ENCODE results near the gene SPDL1. TPM values are rescaled to one million over a fixed set of nuclear protein-coding genes. Genes with fewer than 3 reads are reported as not detected.

The SPDL1 gene, protein sequence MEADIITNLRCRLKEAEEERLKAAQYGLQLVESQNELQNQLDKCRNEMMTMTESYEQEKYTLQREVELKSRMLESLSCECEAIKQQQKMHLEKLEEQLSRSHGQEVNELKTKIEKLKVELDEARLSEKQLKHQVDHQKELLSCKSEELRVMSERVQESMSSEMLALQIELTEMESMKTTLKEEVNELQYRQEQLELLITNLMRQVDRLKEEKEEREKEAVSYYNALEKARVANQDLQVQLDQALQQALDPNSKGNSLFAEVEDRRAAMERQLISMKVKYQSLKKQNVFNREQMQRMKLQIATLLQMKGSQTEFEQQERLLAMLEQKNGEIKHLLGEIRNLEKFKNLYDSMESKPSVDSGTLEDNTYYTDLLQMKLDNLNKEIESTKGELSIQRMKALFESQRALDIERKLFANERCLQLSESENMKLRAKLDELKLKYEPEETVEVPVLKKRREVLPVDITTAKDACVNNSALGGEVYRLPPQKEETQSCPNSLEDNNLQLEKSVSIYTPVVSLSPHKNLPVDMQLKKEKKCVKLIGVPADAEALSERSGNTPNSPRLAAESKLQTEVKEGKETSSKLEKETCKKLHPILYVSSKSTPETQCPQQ
- total RNA-seq, result 1 to 10 TPM; 3.8 to 7.1 TPM
- long read RNA-seq, transcript SPDL1-201 (12 exons, 2,668 nt), result major isoform, 7 of 10 reads
- long read RNA-seq, partial matches to known transcripts, result 1 of 10 reads
- long read RNA-seq, other reads (novel, unspliced or antisense), result 2 of 10 reads

DNA sequence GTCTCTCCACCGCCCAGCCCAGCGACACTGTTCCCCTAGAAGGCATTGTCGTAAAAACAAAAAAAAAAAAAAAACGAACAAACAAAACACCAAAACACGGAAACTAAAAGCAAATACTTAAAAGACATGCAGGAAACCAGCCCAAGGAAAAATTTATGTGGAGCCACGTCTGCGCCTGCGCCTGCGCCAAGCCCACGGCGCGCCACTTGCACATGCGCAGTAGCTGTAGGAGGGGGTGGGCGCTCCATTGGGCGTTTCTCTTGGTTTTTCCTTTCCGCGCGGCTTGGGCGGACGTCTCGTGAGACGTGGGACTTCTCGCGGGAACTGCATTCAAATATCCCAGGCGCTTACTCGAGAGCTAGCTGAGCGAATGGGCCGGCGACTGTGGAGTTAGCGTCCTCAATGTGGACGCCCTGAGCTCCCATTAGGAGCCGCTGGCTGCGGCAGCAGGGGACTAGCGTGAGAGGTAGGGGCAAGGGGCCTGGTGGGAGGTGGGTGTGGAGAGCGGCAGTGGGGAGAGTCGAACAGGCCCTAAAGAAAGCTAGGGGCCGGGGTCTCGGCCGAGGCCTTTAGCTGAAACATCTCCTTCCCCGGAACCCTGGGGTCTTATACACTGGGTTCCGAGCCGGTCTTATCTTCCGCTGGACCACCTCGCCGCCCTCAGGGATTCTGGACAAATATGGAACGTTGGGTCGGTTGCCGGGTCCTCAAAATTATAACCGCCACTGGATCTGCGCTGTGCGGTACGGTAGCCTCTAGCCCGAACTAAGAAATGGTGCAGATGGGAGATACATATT, at the start of gene SPDL1:
SPDL1 (plus strand) TSS at position 350 of the 797 bp plus-strand sequence. CDS start 4,644 bp downstream, outside the sequence.
- intact Hi-C loops (cut with DNase I, micrococcal nuclease), result loop anchor here in 1 of 2 donors (5.0 kb wide), 1 partner anchor 901 kb away; no protein-coding TSS in a partner anchor
- peak; percentile 98 for ATAC-seq
- peak; percentile 95 to 97 for DNase-seq

DNA sequence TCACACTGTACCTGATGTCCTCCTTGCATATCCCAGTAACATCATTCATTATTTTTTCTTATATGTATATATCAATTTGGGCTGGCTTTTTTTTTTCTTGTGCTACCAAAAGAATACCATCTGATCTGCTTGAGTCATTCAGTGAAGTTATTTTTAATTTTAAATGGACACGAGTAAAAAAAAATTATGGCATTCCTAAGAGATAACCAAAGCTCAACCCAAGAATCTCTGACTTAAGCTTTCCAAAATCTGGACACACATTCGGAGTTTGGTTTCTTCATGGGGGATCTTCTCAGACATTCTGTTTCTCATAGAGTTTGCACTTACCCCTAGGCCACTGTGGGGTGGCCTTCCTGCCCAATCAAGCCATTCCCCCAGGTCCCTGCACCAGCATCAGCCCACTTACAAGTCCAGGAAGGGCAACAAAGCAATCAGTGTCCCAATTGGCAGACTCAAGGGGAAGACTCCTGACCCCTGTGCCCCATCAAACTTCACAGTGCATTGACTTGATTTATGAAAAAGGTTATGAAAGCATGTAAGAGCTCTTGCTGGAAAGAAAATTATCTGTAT, 49.2 kb upstream of the SPDL1 start:
- intact Hi-C loops (cut with DNase I, micrococcal nuclease), result no loop called here
- no peak for ATAC-seq
- no peak for DNase-seq

DNA sequence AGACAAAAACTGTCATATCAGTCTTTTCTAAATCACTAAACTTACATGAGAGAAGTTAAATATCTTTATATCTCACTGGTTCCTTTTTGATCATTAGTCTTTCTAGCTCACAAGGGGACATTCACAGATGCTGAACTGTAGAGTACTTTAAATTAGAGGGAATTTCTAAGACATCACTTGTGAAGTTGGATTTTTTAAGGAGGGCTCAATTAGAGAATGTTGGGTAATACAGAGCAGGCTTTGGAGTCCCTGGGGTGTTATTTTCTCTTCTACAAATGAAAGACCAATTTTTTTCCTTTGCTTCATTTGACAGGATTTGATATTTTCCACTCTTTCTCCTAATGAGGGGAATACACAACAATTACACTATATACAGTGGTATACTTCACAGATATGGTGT, 48.6 kb upstream of the SPDL1 start:
- intact Hi-C loops (cut with DNase I, micrococcal nuclease), result no loop called here

DNA sequence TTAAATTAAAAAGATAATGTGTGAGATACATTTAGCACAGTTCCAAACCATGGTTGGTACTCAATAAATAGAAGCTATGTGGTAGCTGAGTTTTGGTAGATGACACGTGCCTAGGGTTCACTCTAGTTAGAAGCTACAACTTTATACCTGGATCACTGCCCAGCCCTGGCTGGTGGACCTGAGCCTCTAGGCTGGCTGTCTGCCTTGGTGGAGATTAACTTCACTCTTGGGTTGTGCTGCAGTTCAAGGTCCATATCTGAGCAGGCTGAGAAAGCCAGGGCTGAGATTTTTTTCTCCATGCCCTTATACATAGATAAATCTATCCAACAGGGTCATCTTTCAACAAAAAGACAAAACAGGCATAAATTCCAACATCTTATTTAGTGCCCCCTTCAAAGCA, 44.6 kb upstream of the SPDL1 start:
- DNase-seq (no peak), ATAC-seq (no peak)

More for the DNA sequence above, 48.6 kb upstream of the SPDL1 start:
- DNase-seq (no peak), ATAC-seq (no peak)

DNA sequence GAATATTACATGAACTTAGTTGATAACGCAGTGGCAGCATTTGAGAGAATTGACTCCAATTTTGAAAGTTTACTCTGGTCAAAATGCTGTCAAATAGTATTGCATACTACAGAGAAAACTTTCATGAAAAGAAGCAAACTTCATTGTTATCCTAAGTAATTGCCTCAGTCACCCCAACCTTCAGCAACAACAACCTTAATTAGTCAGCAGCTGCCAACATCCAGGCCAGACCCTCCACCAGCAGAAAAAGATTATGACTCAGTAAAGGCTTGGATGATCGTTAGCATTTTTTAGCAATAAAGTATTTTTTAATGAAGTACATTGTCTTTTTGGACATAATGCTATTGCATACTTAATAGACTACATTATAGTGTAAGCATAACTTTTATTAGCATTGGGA, 40.8 kb upstream of the SPDL1 start:
- intact Hi-C loops (cut with DNase I, micrococcal nuclease), result no loop called here
- no peak for ATAC-seq
- no peak for DNase-seq

More for the DNA sequence above, 44.6 kb upstream of the SPDL1 start:
- intact Hi-C loops (cut with DNase I, micrococcal nuclease), result no loop called here

DNA sequence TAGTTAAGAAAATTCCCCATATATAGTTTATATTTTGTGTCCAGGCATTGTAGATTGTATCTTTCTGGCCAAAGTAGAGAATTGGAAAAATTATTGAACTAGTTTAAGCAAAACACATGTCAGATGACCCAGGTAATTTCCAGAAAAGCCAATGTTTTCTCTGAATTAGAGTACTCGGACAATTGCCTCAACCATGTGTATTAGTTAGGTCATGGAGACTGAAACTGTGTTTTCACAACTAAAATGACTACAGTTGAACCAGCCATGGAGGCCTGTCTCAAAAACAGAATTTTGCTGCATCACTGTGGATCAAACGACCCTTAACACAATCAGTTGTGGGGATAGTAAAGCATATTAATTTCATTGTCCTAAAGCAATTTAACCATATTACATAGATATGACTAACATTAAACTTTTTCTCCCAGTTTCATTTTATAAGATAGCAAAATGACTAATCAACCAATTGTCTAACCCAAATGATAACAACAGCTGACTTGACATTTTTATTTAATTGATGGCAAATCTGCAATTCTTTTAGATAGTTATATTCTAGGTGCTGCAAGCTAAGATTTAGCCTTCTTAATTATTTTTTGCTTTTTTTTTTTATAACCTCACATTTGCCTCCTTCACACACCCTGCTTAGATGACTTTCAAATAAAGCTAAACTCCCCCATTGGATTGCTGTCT, 39.2 kb upstream of the SPDL1 start:
- intact Hi-C loops (cut with DNase I, micrococcal nuclease), result no loop called here
- ATAC-seq, result no peak
- no peak for DNase-seq

DNA sequence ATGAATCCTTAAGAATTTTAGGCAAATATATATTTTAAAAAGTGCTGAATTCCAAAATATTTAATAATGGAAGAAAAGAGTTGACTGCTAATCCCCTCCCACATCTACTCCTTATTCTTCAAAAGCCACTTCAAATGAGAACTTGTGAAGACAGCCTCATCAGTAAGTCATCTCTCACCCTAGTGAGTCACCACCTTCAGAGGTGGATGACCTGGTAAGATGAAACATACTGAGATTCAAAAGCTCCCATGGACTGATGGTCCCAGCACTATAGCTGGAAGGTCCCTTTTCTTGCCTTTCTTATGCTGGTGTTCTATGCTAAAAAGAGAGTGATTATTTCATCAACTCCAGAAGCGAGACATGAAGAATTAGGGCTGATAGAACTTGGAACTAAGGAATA, 37.8 kb upstream of the SPDL1 start:
- ATAC-seq, result no peak
- intact Hi-C loops (cut with DNase I, micrococcal nuclease), result no loop called here
- DNase-seq, result no peak

DNA sequence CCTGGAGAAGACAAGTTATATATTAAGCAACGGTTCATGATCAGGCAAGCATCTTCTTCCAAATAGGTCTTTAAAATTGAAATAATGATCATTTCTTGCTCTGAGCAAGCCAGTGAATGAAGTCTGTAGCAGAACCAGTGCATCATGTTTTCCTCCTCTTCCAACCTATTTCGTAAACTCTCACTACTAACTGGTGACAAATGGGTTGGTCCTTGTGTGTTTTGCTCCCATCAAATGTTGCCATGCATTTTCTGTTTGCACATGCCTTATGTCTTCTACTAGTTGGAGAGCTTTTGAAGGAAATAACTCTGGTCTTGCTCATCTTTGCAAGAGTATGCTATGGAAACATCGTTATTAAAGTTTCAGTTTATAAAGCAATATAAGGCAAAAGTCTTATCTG, 37.2 kb upstream of the SPDL1 start:
- no peak for DNase-seq
- intact Hi-C loops (cut with DNase I, micrococcal nuclease), result no loop called here
- ATAC-seq, result no peak

DNA sequence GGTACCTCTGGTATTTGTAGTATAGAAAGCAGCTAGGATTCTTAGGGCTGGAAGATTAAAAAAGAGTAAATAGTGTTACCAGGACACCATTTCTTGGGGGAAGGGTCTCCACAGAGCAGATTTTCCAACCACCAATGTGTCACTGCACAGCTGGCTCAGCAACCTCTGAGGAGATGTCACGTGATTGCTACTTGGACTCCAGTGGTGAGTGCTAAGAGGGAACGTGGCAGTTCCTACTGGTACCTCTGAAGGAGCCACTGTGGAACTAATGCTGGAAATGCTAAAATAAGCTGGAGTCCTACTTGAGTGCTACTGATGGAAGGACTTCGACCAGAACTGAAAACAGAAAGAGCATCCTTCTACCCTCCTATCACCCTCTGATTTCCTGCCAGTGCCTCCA, 36.1 kb upstream of the SPDL1 start:
- DNase-seq (no peak), ATAC-seq (no peak)
- intact Hi-C loops (cut with DNase I, micrococcal nuclease), result no loop called here

DNA sequence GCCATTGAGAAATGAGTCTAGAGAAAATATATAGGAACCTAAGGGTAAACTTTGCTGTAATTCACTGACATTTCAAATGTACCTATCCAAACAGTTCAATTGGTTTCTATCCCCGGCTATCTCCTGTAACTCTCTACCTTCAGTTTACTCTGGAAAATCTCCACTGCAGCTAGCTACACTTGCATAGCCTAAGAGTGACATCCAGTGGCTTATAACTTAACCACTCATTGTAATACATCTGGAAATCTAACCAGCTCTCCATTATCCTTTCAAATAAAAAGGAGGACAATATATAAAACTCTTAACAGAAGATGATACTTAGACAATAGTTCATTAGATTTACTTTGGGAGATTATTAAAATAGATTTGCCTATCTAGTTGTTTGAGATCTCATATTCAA, 35.3 kb upstream of the SPDL1 start:
- ATAC-seq (no peak), DNase-seq (no peak)
- intact Hi-C loops (cut with DNase I, micrococcal nuclease), result no loop called here

DNA sequence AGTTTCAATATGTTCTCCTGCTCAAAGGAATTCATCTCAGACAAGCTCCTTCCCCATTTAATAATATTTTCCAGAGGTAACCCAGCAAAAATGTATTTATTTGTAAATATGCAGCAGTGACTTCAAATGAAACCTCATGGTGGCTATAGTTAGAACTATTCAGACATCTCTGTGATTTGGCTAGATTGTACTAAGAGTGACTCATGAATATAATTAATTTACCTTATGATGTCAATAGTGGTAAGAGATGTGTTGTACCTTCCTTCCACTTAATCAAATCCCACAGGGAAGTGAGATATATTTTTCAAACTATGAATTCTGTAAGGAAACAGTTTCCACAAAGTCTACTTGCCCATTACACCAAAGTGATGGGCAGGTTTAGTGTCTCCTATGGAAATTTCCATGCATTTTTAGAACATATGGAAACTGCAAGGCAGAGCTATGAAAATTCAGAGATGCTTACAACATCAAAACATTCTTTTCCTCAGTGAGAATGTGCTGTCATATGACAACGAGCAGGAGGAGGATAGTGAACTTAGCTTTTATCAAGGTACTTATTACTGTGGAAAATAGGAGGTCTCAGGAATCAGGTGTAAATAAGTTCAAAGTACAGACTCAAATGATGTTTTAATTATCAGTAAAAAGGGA, 34.0 kb upstream of the SPDL1 start:
- no peak for ATAC-seq
- no peak for DNase-seq
- intact Hi-C loops (cut with DNase I, micrococcal nuclease), result no loop called here

DNA sequence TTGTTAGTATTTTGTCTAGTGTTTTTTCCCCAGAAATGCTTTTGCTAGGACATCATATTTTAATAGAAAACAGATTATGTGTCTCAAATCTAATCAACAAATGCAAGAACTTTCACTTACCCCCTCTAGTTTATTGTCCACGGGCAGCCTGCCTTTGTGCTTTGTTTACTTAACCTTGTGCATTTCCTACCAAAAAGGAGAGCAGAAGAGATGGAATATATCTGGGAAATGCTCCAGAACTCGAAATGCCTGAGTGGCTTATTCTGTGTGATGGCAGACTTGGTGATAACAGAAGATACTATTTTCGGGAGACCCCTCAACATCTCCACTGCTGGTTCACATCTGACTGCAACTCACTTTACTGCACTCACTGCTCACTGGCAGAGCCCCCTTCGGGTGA, 33.3 kb upstream of the SPDL1 start:
- intact Hi-C loops (cut with DNase I, micrococcal nuclease), result no loop called here
- no peak for ATAC-seq
- no peak for DNase-seq

DNA sequence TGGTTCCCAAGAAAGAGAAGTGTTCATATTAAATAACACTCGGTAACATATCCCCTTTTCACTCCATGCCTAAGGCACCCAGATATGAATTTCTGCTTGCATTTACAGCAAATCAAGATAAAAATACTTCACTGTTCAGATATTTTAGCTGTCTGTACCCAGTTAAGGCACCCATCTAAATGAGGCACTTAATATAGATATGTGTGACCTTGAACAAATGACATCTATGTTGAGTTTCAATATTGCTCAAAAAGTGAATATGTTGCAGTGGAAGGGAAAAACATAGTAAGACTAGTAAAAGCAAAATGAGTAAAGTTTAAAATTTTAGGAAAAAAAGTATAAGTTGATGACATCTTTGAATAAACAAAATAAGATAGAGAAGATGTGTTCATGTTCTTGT, 32.4 kb upstream of the SPDL1 start:
- no peak for DNase-seq
- intact Hi-C loops (cut with DNase I, micrococcal nuclease), result no loop called here
- ATAC-seq, result no peak

DNA sequence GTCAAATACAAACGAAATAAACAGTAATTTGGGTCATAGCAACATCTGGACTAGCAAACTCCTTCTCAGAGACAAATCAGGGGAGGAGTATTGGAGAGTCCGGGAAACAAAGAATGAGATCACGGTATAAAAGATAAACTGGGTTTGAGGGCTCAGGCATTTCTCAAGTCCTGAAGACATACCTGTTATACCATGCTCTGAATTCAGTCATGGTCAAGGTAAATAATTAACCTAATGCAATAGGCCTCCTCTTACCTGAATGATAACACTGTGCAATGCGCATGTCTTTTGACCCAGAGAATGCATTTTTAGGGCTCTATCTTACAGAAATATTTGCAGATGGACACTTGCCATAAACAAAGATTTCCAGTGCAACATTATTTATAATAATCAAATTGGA, 31.9 kb upstream of the SPDL1 start:
- DNase-seq (no peak), ATAC-seq (no peak)
- intact Hi-C loops (cut with DNase I, micrococcal nuclease), result no loop called here

DNA sequence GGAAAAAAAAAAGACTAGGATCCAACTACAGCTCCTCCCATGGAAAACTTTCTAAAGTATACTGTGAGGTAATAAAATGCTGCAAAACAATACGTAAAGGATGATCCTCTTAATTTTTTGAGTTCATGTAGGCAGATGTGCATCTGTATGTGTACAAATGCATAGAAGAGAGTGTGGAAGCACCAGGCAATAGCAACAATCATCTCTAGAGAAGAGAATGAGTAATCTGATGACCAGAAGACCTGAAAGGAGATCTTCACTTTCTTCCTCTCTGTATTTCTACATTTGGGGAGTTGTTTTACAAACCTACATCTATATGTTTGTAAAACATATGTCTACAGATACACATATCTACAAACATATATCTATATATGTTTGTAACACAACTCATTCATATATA, 29.3 kb upstream of the SPDL1 start:
- DNase-seq (no peak), ATAC-seq (no peak)
- intact Hi-C loops (cut with DNase I, micrococcal nuclease), result no loop called here

DNA sequence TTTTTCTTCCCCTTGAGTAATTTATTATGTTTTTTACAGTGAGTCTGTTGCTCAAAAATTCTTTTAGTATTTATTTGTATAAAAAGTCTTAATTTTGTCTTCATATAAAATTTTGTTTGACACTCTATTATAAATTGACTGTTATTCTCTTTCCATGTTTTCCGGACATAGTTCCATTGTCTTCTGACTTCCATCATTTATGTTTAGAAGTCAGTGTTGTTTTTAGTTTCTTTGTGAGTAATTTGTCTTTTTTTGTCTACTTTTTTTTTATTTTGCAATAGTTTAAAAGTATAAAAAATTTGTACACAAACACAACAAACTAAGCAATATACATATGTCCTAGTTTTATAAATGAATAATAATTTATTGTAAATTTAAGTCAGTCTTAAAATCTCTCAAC, 25.7 kb upstream of the SPDL1 start:
- ATAC-seq, result no peak
- intact Hi-C loops (cut with DNase I, micrococcal nuclease), result no loop called here
- DNase-seq, result no peak

DNA sequence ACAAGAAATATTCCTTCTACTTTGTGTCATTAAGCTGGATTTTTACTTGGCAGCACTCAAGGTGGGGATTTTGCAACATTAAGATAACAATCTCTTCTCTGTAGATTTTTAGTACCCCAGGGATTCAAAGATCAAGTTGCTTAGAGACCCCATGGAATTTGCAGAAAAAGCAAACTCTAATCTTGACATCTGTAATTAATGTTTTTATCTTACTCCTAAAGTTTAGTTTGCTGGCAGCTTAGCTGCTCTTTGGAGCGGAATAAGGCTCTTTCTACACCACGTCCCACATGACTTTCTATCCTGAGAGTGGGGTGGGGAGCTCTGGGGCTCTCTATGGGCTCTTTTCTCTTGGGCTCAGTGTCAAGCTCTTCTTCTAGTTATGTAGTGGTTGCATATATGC, 21.7 kb upstream of the SPDL1 start:
- intact Hi-C loops (cut with DNase I, micrococcal nuclease), result no loop called here

DNA sequence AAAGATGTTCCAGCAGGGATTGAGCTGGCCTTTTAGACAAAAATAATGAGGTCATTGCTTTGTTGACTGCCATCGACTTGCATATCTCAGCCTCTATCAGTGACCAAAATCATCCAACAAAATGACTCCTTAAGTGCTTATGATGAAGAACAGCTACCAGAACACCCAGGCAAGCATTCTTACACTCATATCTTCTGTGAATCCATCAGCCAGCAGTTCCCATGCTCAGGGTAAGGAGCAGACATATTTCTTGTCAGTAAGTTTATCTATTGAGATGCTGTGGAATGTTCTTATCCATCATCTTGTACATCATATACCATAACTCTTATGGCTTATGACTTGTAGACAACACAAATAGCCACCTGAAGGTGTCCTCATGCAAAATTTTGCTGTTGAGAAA, 20.2 kb upstream of the SPDL1 start:
- intact Hi-C loops (cut with DNase I, micrococcal nuclease), result no loop called here

More for the DNA sequence above, 21.7 kb upstream of the SPDL1 start:
- DNase-seq, result no peak
- no peak for ATAC-seq

More for the DNA sequence above, 20.2 kb upstream of the SPDL1 start:
- no peak for ATAC-seq
- DNase-seq, result no peak
